ENCODE measurements around the gene CYTL1.

- TF ChIP-seq CTCF (conservative IDR thresholded peaks at IDR 0.05), result no peak
- TF ChIP-seq EZH2 (IDR thresholded peaks at IDR 0.05; ENCODE audit: low read depth), result no peak
These were observed 37.8 kb downstream of the CYTL1 start for GRCh38 chr4:4981427-4981826.

Data from PC-9 (cell line).